ENCODE results near the gene DLG2.
"Not testable (repeated sequence)": the region's sequence is repeated elsewhere in the genome, so short reads cannot be mapped to it uniquely, and the experiment has no call there.

The DLG2 gene

GRCh38 chr11:85431319-85431718 lies 195.8 kb downstream of the DLG2 start:
- no peak for DNase-seq

GRCh38 chr11:85423794-85424193 lies 203.3 kb downstream of the DLG2 start:
- no peak for DNase-seq

- no peak for DNase-seq
Measured at GRCh38 chr11:85423316-85423715, 203.8 kb downstream of the DLG2 start.

- no peak for DNase-seq
Measured at GRCh38 chr11:85414175-85414574, 213.0 kb downstream of the DLG2 start.

- DNase-seq, result no peak
Measured at GRCh38 chr11:85407648-85408047, 219.5 kb downstream of the DLG2 start.

- DNase-seq, result no peak
Measured at GRCh38 chr11:85406841-85407240, 220.3 kb downstream of the DLG2 start.

GRCh38 chr11:85406316-85406715 lies 220.8 kb downstream of the DLG2 start:
- DNase-seq, result no peak

- DNase-seq, result not testable (repeated sequence)
Measured at GRCh38 chr11:85395515-85396055, 231.6 kb downstream of the DLG2 start.

GRCh38 chr11:85394283-85394682 lies 232.9 kb downstream of the DLG2 start:
- DNase-seq, result no peak

- no peak for DNase-seq
Measured at GRCh38 chr11:85391141-85391540, 236.0 kb downstream of the DLG2 start.

- no peak for DNase-seq
Measured at GRCh38 chr11:85385547-85385946, 241.6 kb downstream of the DLG2 start.

GRCh38 chr11:85385111-85385510 lies 242.0 kb downstream of the DLG2 start:
- DNase-seq, result no peak

- DNase-seq, result no peak
Measured at GRCh38 chr11:85379066-85379465, 248.1 kb downstream of the DLG2 start.

GRCh38 chr11:85377901-85378300 lies 249.2 kb downstream of the DLG2 start:
- DNase-seq, result no peak

GRCh38 chr11:85359859-85360258 lies 267.3 kb downstream of the DLG2 start:
- no peak for DNase-seq

- DNase-seq, result no peak
Measured at GRCh38 chr11:85355921-85356320, 271.2 kb downstream of the DLG2 start.

- not testable (repeated sequence) for DNase-seq
Measured at GRCh38 chr11:85349539-85349938, 277.6 kb downstream of the DLG2 start.

GRCh38 chr11:85348945-85349344 lies 278.2 kb downstream of the DLG2 start:
- DNase-seq, result no peak

- DNase-seq, result no peak
Measured at GRCh38 chr11:85347291-85347690, 279.9 kb downstream of the DLG2 start.

- DNase-seq, result no peak
Measured at GRCh38 chr11:85346484-85346883, 280.7 kb downstream of the DLG2 start.

GRCh38 chr11:85340846-85341245 lies 286.3 kb downstream of the DLG2 start:
- not testable (repeated sequence) for DNase-seq

- DNase-seq, result no peak
Measured at GRCh38 chr11:85318573-85318972, 308.6 kb downstream of the DLG2 start.

- DNase-seq, result no peak
Measured at GRCh38 chr11:85316967-85317366, 310.2 kb downstream of the DLG2 start.

- no peak for DNase-seq
Measured at GRCh38 chr11:85313741-85314140, 313.4 kb downstream of the DLG2 start.

GRCh38 chr11:85310479-85310878 lies 316.7 kb downstream of the DLG2 start:
- DNase-seq, result no peak

- DNase-seq, result no peak
Measured at GRCh38 chr11:85307366-85307765, 319.8 kb downstream of the DLG2 start.
